ENCODE results near the gene PSME3. TPM values are rescaled to one million over a fixed set of nuclear protein-coding genes. Genes with fewer than 3 reads are reported as not detected.

PSME3 gene
- total RNA-seq, 1 experiment from 2014 or later = 120 TPM

DNA sequence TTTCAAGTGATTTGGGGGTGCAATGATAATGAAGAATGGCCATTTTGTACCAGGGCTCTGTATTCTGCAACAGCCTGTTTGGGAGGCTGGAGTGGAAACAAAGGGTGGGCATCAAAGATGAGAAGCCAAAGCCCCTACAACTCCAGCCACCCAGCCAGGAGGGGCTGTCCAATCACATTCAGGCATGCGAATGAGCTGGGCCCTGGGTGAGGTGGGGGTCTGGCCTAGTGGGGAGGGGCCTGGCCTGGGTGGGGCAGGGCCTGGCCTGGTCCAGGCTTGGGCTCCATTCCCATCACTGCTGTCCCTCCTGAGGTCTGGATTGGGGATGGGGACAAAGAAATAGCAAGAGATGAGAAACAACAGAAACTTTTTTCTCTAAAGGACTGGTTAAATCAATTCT, 24.2 kb downstream of the PSME3 start:
- ChIA-PET CTCF (no interaction called here), POLR2A (ENCODE audit: low non-redundant PET) (no interaction called here)
- no peaks in the 10 kb centered on the region for H3K4me1 ChIP-seq (ENCODE audit: insufficient read depth, low read length, poor library complexity, severe bottlenecking)
- no peaks in the 10 kb centered on the region for H3K27me3 ChIP-seq (replicated peaks; ENCODE audit: insufficient read depth, low read depth, low read length, poor library complexity)
- no peaks in the 10 kb centered on the region for H3K9me3 ChIP-seq (ENCODE audit: low read depth, low read length, poor library complexity, severe bottlenecking)
- no peaks in the 10 kb centered on the region for H3K36me3 ChIP-seq (ENCODE audit: insufficient read depth, low read length, poor library complexity, severe bottlenecking)
- no TSS peak for BruUV-seq (replicated peaks)
- H3K4me3 ChIP-seq (ENCODE audit: low read depth, low read length, poor library complexity, severe bottlenecking) = no peak overlapping the region
- no peak for DNase-seq (ENCODE audit: low spot score)
- no peak overlapping the region for H3K27ac ChIP-seq (ENCODE audit: low read depth, low read length, poor library complexity, severe bottlenecking)
- intact Hi-C loops (cut with micrococcal nuclease; ENCODE audit: unreplicated experiment) = no loop called here
- TF ChIP-seq, protein P1, sequence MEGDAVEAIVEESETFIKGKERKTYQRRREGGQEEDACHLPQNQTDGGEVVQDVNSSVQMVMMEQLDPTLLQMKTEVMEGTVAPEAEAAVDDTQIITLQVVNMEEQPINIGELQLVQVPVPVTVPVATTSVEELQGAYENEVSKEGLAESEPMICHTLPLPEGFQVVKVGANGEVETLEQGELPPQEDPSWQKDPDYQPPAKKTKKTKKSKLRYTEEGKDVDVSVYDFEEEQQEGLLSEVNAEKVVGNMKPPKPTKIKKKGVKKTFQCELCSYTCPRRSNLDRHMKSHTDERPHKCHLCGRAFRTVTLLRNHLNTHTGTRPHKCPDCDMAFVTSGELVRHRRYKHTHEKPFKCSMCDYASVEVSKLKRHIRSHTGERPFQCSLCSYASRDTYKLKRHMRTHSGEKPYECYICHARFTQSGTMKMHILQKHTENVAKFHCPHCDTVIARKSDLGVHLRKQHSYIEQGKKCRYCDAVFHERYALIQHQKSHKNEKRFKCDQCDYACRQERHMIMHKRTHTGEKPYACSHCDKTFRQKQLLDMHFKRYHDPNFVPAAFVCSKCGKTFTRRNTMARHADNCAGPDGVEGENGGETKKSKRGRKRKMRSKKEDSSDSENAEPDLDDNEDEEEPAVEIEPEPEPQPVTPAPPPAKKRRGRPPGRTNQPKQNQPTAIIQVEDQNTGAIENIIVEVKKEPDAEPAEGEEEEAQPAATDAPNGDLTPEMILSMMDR (conservative IDR thresholded peaks at IDR 0.05; ENCODE audit: low read depth, low read length) = no peak
- no peak for TF ChIP-seq EZH2 (IDR thresholded peaks at IDR 0.05; ENCODE audit: borderline replicate concordance, low read depth, low read length, poor library complexity, severe bottlenecking)

DNA sequence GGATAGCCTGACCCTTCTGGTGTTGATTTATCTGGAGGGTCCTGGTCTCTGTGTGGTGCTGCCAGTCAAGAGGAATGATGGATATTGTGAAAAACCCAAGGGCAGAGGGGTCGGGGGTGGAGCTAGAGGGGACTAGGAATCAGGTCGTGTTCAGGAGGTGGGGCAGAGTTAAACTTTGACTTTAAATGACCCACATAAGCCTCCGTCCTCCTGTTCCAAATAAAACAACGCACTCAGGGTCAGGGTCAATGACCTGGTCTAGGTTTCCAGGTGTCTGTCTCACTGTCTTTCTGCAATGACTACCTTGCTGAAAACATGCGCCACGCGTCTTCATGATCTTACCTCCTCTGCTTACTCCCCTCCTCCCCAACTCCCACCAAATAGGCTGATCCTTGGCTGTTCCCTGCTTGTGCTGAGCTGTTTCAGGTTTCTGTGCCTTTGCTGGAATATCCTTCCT, 32.5 kb downstream of the PSME3 start:
- DNase-seq (ENCODE audit: low spot score) = no peak
- POLR2A ChIA-PET (ENCODE audit: low non-redundant PET) = no interaction called here
- intact Hi-C loops (cut with micrococcal nuclease; ENCODE audit: unreplicated experiment) = no loop called here
- H3K4me3 ChIP-seq (ENCODE audit: low read depth, low read length, poor library complexity, severe bottlenecking) = no peak overlapping the region
- TF ChIP-seq EZH2 (IDR thresholded peaks at IDR 0.05; ENCODE audit: borderline replicate concordance, low read depth, low read length, poor library complexity, severe bottlenecking) = no peak
- TF ChIP-seq, protein P1 (conservative IDR thresholded peaks at IDR 0.05; ENCODE audit: low read depth, low read length) = no peak
- H3K27me3 ChIP-seq (replicated peaks; ENCODE audit: insufficient read depth, low read depth, low read length, poor library complexity) = no peaks in the 10 kb centered on the region
- CTCF ChIA-PET = no interaction called here
- H3K4me1 ChIP-seq (ENCODE audit: insufficient read depth, low read length, poor library complexity, severe bottlenecking) = no peaks in the 10 kb centered on the region
- no TSS peak for BruUV-seq (replicated peaks)
- no peaks in the 10 kb centered on the region for H3K9me3 ChIP-seq (ENCODE audit: low read depth, low read length, poor library complexity, severe bottlenecking)
- no peak overlapping the region for H3K27ac ChIP-seq (ENCODE audit: low read depth, low read length, poor library complexity, severe bottlenecking)
- H3K36me3 ChIP-seq (ENCODE audit: insufficient read depth, low read length, poor library complexity, severe bottlenecking) = no peaks in the 10 kb centered on the region

DNA sequence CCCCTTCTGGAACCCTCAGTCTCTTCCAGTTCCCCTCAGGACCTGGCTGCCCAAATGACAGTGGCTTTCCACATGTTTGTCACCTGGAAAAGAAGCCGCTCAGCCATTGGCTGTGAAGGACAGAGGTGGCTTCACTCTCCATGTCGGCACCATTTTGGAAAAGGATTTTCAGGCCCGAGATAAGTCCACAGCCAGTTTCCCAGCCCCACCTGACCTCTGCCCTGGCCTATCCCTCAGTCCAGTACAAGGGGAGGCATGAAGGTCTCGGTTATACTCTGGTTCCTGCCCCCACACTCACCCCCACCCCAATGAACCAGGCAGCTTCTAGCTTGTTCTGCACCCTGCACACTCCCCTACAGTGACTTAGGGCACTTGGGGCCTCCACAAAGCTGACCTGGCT, 33.0 kb downstream of the PSME3 start:
- no peak for DNase-seq (ENCODE audit: low spot score)
- intact Hi-C loops (cut with micrococcal nuclease; ENCODE audit: unreplicated experiment) = no loop called here
- ChIA-PET CTCF (no interaction called here), POLR2A (ENCODE audit: low non-redundant PET) (no interaction called here)
- H3K27me3 ChIP-seq (replicated peaks; ENCODE audit: insufficient read depth, low read depth, low read length, poor library complexity) = no peaks in the 10 kb centered on the region
- no peaks in the 10 kb centered on the region for H3K36me3 ChIP-seq (ENCODE audit: insufficient read depth, low read length, poor library complexity, severe bottlenecking)
- H3K27ac ChIP-seq (ENCODE audit: low read depth, low read length, poor library complexity, severe bottlenecking) = no peak overlapping the region
- no peaks in the 10 kb centered on the region for H3K9me3 ChIP-seq (ENCODE audit: low read depth, low read length, poor library complexity, severe bottlenecking)
- no peak for TF ChIP-seq EZH2 (IDR thresholded peaks at IDR 0.05; ENCODE audit: borderline replicate concordance, low read depth, low read length, poor library complexity, severe bottlenecking)
- TF ChIP-seq, protein P1 (conservative IDR thresholded peaks at IDR 0.05; ENCODE audit: low read depth, low read length) = no peak
- no peak overlapping the region for H3K4me3 ChIP-seq (ENCODE audit: low read depth, low read length, poor library complexity, severe bottlenecking)
- BruUV-seq (replicated peaks) = no TSS peak
- H3K4me1 ChIP-seq (ENCODE audit: insufficient read depth, low read length, poor library complexity, severe bottlenecking) = no peaks in the 10 kb centered on the region

Measured in A673 (cell line).